H1 (cell line): Measurements from ENCODE around the gene CST2. TPM values are rescaled to one million over a fixed set of nuclear protein-coding genes. Genes with fewer than 3 reads are reported as not detected.
A peak's percentile ranks its signal among the peaks of the same experiment; 100 is the strongest.

Source experiments
- CTCF ChIA-PET: fragments of 300-600 bp; sonication (Branson Sonifier 250); formaldehyde crosslinking; loops from one replicate; lab custom pipeline; 2021; ENCODE audit not compliant: partially characterized antibody; lab: Charles Lee
- POLR2A ChIA-PET: fragments of 300-600 bp; sonication (Branson Sonifier 250); formaldehyde crosslinking; loops from one replicate; lab custom pipeline; 2021; ENCODE audit warnings: inconsistent platforms; ENCODE audit not compliant: partially characterized antibody; lab: Charles Lee
- DNase-seq, 2 experiments: peaks; one replicate each; pipeline versions ENCODE4 v3.0.0 to v3.0.0-alpha.2; 2010 to 2022; ENCODE audit warnings: low spot score in 2 of 2, low read depth in 1 of 2, mixed read lengths in 1 of 2
- FAIRE-seq: peaks from 2 replicates; lab custom pipeline; 2011; peaks lifted over from hg19 to GRCh38; lab: Jason Lieb, UNC
- H2AFZ ChIP-seq: 2 replicates; pipeline ENCODE4 v1.8.1; 2012; ENCODE audit warnings: low read length, inconsistent platforms
- H2AK5ac ChIP-seq: 2 replicates; pipeline ENCODE4 v1.6.1; 2013; ENCODE audit warnings: low read depth, low read length
- H2BK120ac ChIP-seq: replicated peaks from 2 replicates; pipeline ENCODE3; 2013; ENCODE audit warnings: low read depth, low read length, inconsistent platforms
- H2BK12ac ChIP-seq: 2 replicates; pipeline ENCODE4 v1.6.1; 2013; ENCODE audit warnings: low read depth, low read length
- H2BK15ac ChIP-seq: 2 replicates; pipeline ENCODE4 v1.6.1; 2013; ENCODE audit warnings: low read length
- H2BK20ac ChIP-seq: 2 replicates; pipeline ENCODE4 v1.6.1; 2013; ENCODE audit warnings: low read length
- H2BK5ac ChIP-seq: 2 replicates; pipeline ENCODE4 v1.6.1; 2013; ENCODE audit warnings: low read depth, low read length
- H3K14ac ChIP-seq: 2 replicates; pipeline ENCODE4 v1.6.1; 2013; ENCODE audit warnings: inconsistent platforms; ENCODE audit not compliant: insufficient read length
- H3K18ac ChIP-seq: 2 replicates; pipeline ENCODE4 v1.6.1; 2013; ENCODE audit warnings: low read length; ENCODE audit errors: extremely low read depth
- H3K23ac ChIP-seq: 2 replicates; pipeline ENCODE4 v1.6.1; 2013; ENCODE audit warnings: inconsistent platforms; ENCODE audit not compliant: insufficient read length
- H3K23me2 ChIP-seq: 2 replicates; pipeline ENCODE4 v1.6.1; 2013; ENCODE audit warnings: low read depth, low read length
- H3K27ac ChIP-seq: 2 replicates; pipeline ENCODE4 v1.6.1; 2011; ENCODE audit warnings: low read depth, low read length, inconsistent platforms
- H3K27me3 ChIP-seq, 4 experiments: replicated peaks in 1 of 4; 1 replicate in 1 of 4; 2 replicates in 3 of 4; pipeline versions ENCODE4 v1.6.1 to v1.8.1; 2011 to 2013; ENCODE audit warnings: low read length in 3 of 4, mild to moderate bottlenecking in 3 of 4, inconsistent platforms in 2 of 4, mixed read lengths in 2 of 4, moderate library complexity in 1 of 4; ENCODE audit not compliant: control insufficient read depth in 3 of 4, insufficient read depth in 3 of 4; ENCODE audit errors: extremely low read depth in 1 of 4
- H3K36me3 ChIP-seq, 4 experiments: 2 replicates each; pipeline versions ENCODE4 v1.6.1 to v1.8.1; 2011 to 2013; ENCODE audit warnings: mild to moderate bottlenecking in 4 of 4, low read length in 3 of 4, moderate library complexity in 2 of 4, control low read depth in 1 of 4, inconsistent platforms in 1 of 4; ENCODE audit not compliant: insufficient read depth in 4 of 4, control insufficient read depth in 2 of 4
- H3K4ac ChIP-seq: replicated peaks from 2 replicates; pipeline ENCODE3; 2013; ENCODE audit warnings: low read length, low read depth, mixed read lengths, inconsistent platforms; ENCODE audit not compliant: insufficient read length
- H3K4me1 ChIP-seq, 4 experiments: replicated peaks in 1 of 4; 1 replicate in 1 of 4; 2 replicates in 3 of 4; pipeline versions ENCODE4 v1.6.1 to v1.8.1; 2011 to 2013; ENCODE audit warnings: low read length in 3 of 4, inconsistent platforms in 2 of 4, mixed read lengths in 1 of 4; ENCODE audit not compliant: insufficient read depth in 4 of 4, control insufficient read depth in 3 of 4
- H3K4me2 ChIP-seq, 2 experiments: 2 replicates each; pipeline versions ENCODE4 v1.6.1 to v1.8.1; 2011 to 2013; ENCODE audit warnings: low read depth in 2 of 2, low read length in 2 of 2, control low read depth in 1 of 2, inconsistent platforms in 1 of 2, mild to moderate bottlenecking in 1 of 2; ENCODE audit not compliant: insufficient read depth in 1 of 2
- H3K4me3 ChIP-seq, 4 experiments: fragments of 200-600, 300-600 bp in 1 of 4; sonication (generic), shearing (Covaris generic), sonication (Bioruptor Twin) in 1 of 4; 2 replicates each; pipeline versions ENCODE4 v1.5.1 to v1.8.1; 2011 to 2016; ENCODE audit warnings: low read length in 4 of 4, low read depth in 3 of 4, control low read depth in 2 of 4, inconsistent platforms in 2 of 4, mild to moderate bottlenecking in 2 of 4, mixed read lengths in 1 of 4, moderate library complexity in 1 of 4; ENCODE audit not compliant: insufficient read depth in 2 of 4; ENCODE audit errors: extremely low read depth in 1 of 4
- H3K56ac ChIP-seq: replicated peaks from 2 replicates; pipeline ENCODE3; 2013; ENCODE audit warnings: low read depth, mild to moderate bottlenecking, mixed read lengths, low read length, inconsistent platforms; ENCODE audit not compliant: insufficient read length
- H3K79me1 ChIP-seq: 2 replicates; pipeline ENCODE4 v1.6.1; 2013; ENCODE audit warnings: low read depth, low read length, control low read depth
- H3K79me2 ChIP-seq, 2 experiments: 2 replicates each; pipeline versions ENCODE4 v1.6.1 to v1.8.1; 2012 to 2013; ENCODE audit warnings: low read length in 2 of 2, mild to moderate bottlenecking in 2 of 2, inconsistent platforms in 1 of 2; ENCODE audit not compliant: insufficient read depth in 2 of 2, control insufficient read depth in 1 of 2
- H3K9ac ChIP-seq, 4 experiments: replicated peaks in 1 of 4; 1 replicate in 1 of 4; 2 replicates in 3 of 4; pipeline versions ENCODE4 v1.6.1 to v1.8.1; 2011 to 2013; ENCODE audit warnings: low read depth in 3 of 4, low read length in 3 of 4, control low read depth in 2 of 4, mild to moderate bottlenecking in 2 of 4, moderate library complexity in 2 of 4, inconsistent platforms in 1 of 4; ENCODE audit errors: extremely low read depth in 1 of 4
- H3K9me3 ChIP-seq, 2 experiments: 2 replicates each; pipeline versions ENCODE4 v1.6.1 to v1.8.1; 2012 to 2013; ENCODE audit warnings: mild to moderate bottlenecking in 2 of 2, moderate library complexity in 2 of 2, control low read depth in 1 of 2, inconsistent platforms in 1 of 2, low read depth in 1 of 2, low read length in 1 of 2, mixed read lengths in 1 of 2; ENCODE audit not compliant: insufficient read depth in 2 of 2
- H4K20me1 ChIP-seq, 2 experiments: replicated peaks in 1 of 2; 2 replicates each; pipeline versions ENCODE3 to v1.8.1; 2011 to 2013; ENCODE audit warnings: inconsistent platforms in 2 of 2, low read length in 2 of 2, mild to moderate bottlenecking in 1 of 2; ENCODE audit not compliant: insufficient read depth in 2 of 2, control insufficient read depth in 1 of 2
- H4K5ac ChIP-seq: 2 replicates; pipeline ENCODE4 v1.6.1; 2013; ENCODE audit warnings: low read length, low read depth, mixed read lengths, inconsistent platforms; ENCODE audit not compliant: insufficient read length
- H4K8ac ChIP-seq: 2 replicates; pipeline ENCODE4 v1.8.0; 2013; ENCODE audit warnings: mild to moderate bottlenecking, moderate library complexity, low read length, inconsistent platforms; ENCODE audit not compliant: insufficient read depth; ENCODE audit errors: extremely low read depth
- H4K91ac ChIP-seq: replicated peaks from 2 replicates; pipeline ENCODE3; 2013; ENCODE audit warnings: low read length, mixed read lengths, inconsistent platforms; ENCODE audit not compliant: insufficient read length
- BACH1 ChIP-seq: IDR thresholded peaks from 2 replicates; pipeline ENCODE4 v1.6.1; 2012; ENCODE audit warnings: low read length, improper control_type of control experiment
- CEBPB ChIP-seq: IDR thresholded peaks from 2 replicates; pipeline ENCODE4 v1.6.1; 2012; ENCODE audit warnings: low read depth, low read length
- CHD1 ChIP-seq: IDR thresholded peaks from 2 replicates; pipeline ENCODE4 v1.6.1; 2012; ENCODE audit warnings: low read depth, low read length, improper control_type of control experiment
- CHD2 ChIP-seq: IDR thresholded peaks from 2 replicates; pipeline ENCODE4 v1.6.1; 2012; ENCODE audit warnings: low read length, improper control_type of control experiment
- EGR1 ChIP-seq: IDR thresholded peaks from 2 replicates; pipeline ENCODE4 v1.6.1; 2011; ENCODE audit warnings: low read depth, low read length, borderline replicate concordance
- FOSL1 ChIP-seq: IDR thresholded peaks from 2 replicates; pipeline ENCODE4 v1.6.1; 2011; ENCODE audit warnings: mild to moderate bottlenecking, low read depth, low read length, moderate library complexity; ENCODE audit not compliant: insufficient read depth
- HDAC2 ChIP-seq, 2 experiments: fragments of 300-600 bp in 1 of 2; sonication (generic) in 1 of 2; IDR thresholded peaks; 2 replicates each; pipeline ENCODE4 v1.6.1; 2011 to 2012; ENCODE audit warnings: low read depth in 2 of 2, low read length in 2 of 2, mild to moderate bottlenecking in 2 of 2, moderate library complexity in 2 of 2, borderline replicate concordance in 1 of 2, inconsistent platforms in 1 of 2
- JUND ChIP-seq: IDR thresholded peaks from 2 replicates; pipeline ENCODE4 v1.6.1; 2011; ENCODE audit warnings: mild to moderate bottlenecking, improper control_type of control experiment, low read length
- KDM1A ChIP-seq: fragments of 200-600, 300-600 bp; sonication (generic); IDR thresholded peaks from 2 replicates; pipeline ENCODE4 v1.7.1; 2016; ENCODE audit warnings: mild to moderate bottlenecking, low read length, borderline replicate concordance
- PHF8 ChIP-seq: fragments of 200-600 bp; sonication (generic); conservative IDR thresholded peaks from 2 replicates; pipeline ENCODE4 v1.7.1; 2012; ENCODE audit warnings: low read depth, mild to moderate bottlenecking, inconsistent platforms, low read length, moderate library complexity
- POLR2A ChIP-seq, 2 experiments: IDR thresholded peaks; 1 replicate in 1 of 2; 2 replicates in 1 of 2; pipeline ENCODE4 v1.6.1; 2011; ENCODE audit warnings: low read depth in 2 of 2, low read length in 2 of 2, mild to moderate bottlenecking in 2 of 2; ENCODE audit errors: control extremely low read depth in 1 of 2
- POU5F1 ChIP-seq: IDR thresholded peaks from 2 replicates; pipeline ENCODE4 v1.6.1; 2011; ENCODE audit warnings: low read depth, mild to moderate bottlenecking, low read length, moderate library complexity
- SP2 ChIP-seq: IDR thresholded peaks from 2 replicates; pipeline ENCODE4 v1.6.1; 2012; ENCODE audit warnings: mild to moderate bottlenecking, low read length, inconsistent platforms
- TAF1 ChIP-seq: IDR thresholded peaks from 2 replicates; pipeline ENCODE4 v1.6.1; 2011; ENCODE audit warnings: mild to moderate bottlenecking, low read depth, low read length
- ZNF274 ChIP-seq: IDR thresholded peaks from 2 replicates; pipeline ENCODE4 v1.7.0; 2012; ENCODE audit warnings: low read length, borderline replicate concordance; ENCODE audit errors: extremely low read depth
- WGBS, 2 experiments: shearing (Covaris generic) in 1 of 2; methylation state at CpG; one replicate each; pipeline versions ENCODE4 v1.1.6 to v1.1.7; 2013 to 2015; ENCODE audit warnings: low lambda C conversion rate in 2 of 2, mixed read lengths in 2 of 2, inconsistent platforms in 1 of 2, low coverage in 1 of 2, missing lambda C conversion rate in 1 of 2; ENCODE audit not compliant: insufficient replicate concordance in 2 of 2, insufficient coverage in 1 of 2, insufficient read length in 1 of 2; ENCODE audit errors: extremely low coverage in 1 of 2, missing lambda C conversion rate in 1 of 2; 5-methylcytosine and 5-hydroxymethylcytosine counted together
- polyA plus RNA-seq, 7 experiments: library from polyadenylated mRNA; depleted of rRNA in 3 of 7; stranded (reverse) in 5 of 7; unstranded in 2 of 7; fragments of >200 nt in 5 of 7; fragments of 200-250 nt in 2 of 7; gene quantifications; 1 replicate in 5 of 7; 2 replicates in 1 of 7; 4 replicates in 1 of 7; pipeline versions ENCODE4 v1.2.1 to v1.2.3, GENCODE V29; 2011 to 2013; ENCODE audit warnings: missing spikeins in 2 of 7, mixed read lengths in 2 of 7
- total RNA-seq: library from RNA; stranded (reverse); fragmentation: NEBNext Ultra II Directional; extraction: Animal tissue kit (Norgen Biotek cat#: 25700); gene quantifications from 2 replicates; pipeline ENCODE4 v1.2.1, GENCODE V29; 2021

Gene CST2
- total and polyA plus RNA-seq, 2 of the 8 experiments (the other 6 are each of a cell fraction or from before 2014, with no cell fraction given): not detected

GRCh38 chr20:23783447-23783846 lies 43.1 kb downstream of the CST2 start:
- no peak overlapping the region for H3K9ac ChIP-seq
- no peak overlapping the region for H3K27ac ChIP-seq
- no peaks in the 10 kb centered on the region for H3K79me2 ChIP-seq
- H4K20me1 ChIP-seq: no peaks in the 10 kb centered on the region
- H2BK12ac ChIP-seq: no peak overlapping the region
- no peak for TF ChIP-seq PHF8
- TF ChIP-seq POU5F1: no peak
- no peak for TF ChIP-seq SP2
- TF ChIP-seq CHD2: no peak
- TF ChIP-seq ZNF274: no peak
- no peak for TF ChIP-seq BACH1
- no peak for TF ChIP-seq TAF1
- no peak for TF ChIP-seq KDM1A
- no peak for TF ChIP-seq CHD1
- no peak for TF ChIP-seq HDAC2 (IDR thresholded peaks at IDR 0.05; ENCODE audit: borderline replicate concordance in 1 of 2, low read depth in 2 of 2, low read length in 2 of 2)
- no peak for TF ChIP-seq FOSL1
- no peak for TF ChIP-seq EGR1
- TF ChIP-seq JUND: no peak
- no peak for TF ChIP-seq POLR2A (IDR thresholded peaks at IDR 0.05; ENCODE audit: control extremely low read depth in 1 of 2, low read depth in 2 of 2, low read length in 2 of 2)
- no peak for TF ChIP-seq CEBPB
- ChIA-PET CTCF (interaction anchor here (0.5 to 3.6 kb wide), 9 partner anchors 11 to 1953 kb away, joined by 3 to 24 read pairs (median 5); no protein-coding TSS in a partner anchor), POLR2A (no interaction called here)
- no peak overlapping the region for H2BK5ac ChIP-seq
- H4K91ac ChIP-seq: no peak overlapping the region
- no peaks in the 10 kb centered on the region for H3K4me1 ChIP-seq
- H3K23me2 ChIP-seq: peaks cover 6% of the 10 kb centered on the region; the same call in 1 of the 2 replicates
- no peak overlapping the region for H2AFZ ChIP-seq
- H3K79me1 ChIP-seq: no peaks in the 10 kb centered on the region
- no peaks in the 10 kb centered on the region for H3K36me3 ChIP-seq
- no peak overlapping the region for H2AK5ac ChIP-seq
- 100% methylated on average over 1 of the region's 1 CpG; no CpG with 5 or more reads in 1 of the 2 experiments for whole genome bisulfite sequencing, 2 experiments
- H3K4me3 ChIP-seq: no peak overlapping the region
- DNase-seq (no peak), FAIRE-seq (no peak)
- no peak overlapping the region for H3K4ac ChIP-seq
- H4K5ac ChIP-seq: no peak overlapping the region
- no peak overlapping the region for H3K18ac ChIP-seq
- no peak overlapping the region for H2BK120ac ChIP-seq
- H3K23ac ChIP-seq: no peak overlapping the region
- no peak overlapping the region for H4K8ac ChIP-seq
- H2BK20ac ChIP-seq: no peak overlapping the region
- no peak overlapping the region for H2BK15ac ChIP-seq
- H3K27me3 ChIP-seq: no peaks in the 10 kb centered on the region
- H3K14ac ChIP-seq: no peak overlapping the region
- H3K56ac ChIP-seq: peak overlapping the region; percentile 39
- H3K4me2 ChIP-seq: no peak overlapping the region
- no peaks in the 10 kb centered on the region for H3K9me3 ChIP-seq
